Measurements from ENCODE around the gene SPDEF.

Gene SPDEF

GRCh38 chr6:34496103-34496685 lies 59.9 kb downstream of the SPDEF start:
- H3K9me3 ChIP-seq (ENCODE audit: insufficient read depth, low read depth, low read length): peaks cover 12% of the 10 kb centered on the region
- H3K4me3 ChIP-seq (ENCODE audit: low read length): no peak overlapping the region
- H3K36me3 ChIP-seq (ENCODE audit: insufficient read depth, low read depth, low read length): no peaks in the 10 kb centered on the region
- no peaks in the 10 kb centered on the region for H3K27me3 ChIP-seq (ENCODE audit: insufficient read depth, low read length)
- H3K9ac ChIP-seq (ENCODE audit: low read depth, low read length): no peak overlapping the region
- peaks cover 2% of the 10 kb centered on the region; the same call in 1 of the 2 replicates for H3K4me1 ChIP-seq (ENCODE audit: insufficient read depth, low read length)
- no peak overlapping the region for H3K27ac ChIP-seq (ENCODE audit: low read length)

- Histone ChIP-seq H3K9me3 (ENCODE audit: insufficient read depth, low read depth, low read length) (0 out of 2 replicates have a peak, but pooled peaks cover 3% of the 10 kb centered on the region), H3K27me3 (ENCODE audit: insufficient read depth, low read length) (no peaks in the 10 kb centered on the region), H3K36me3 (ENCODE audit: insufficient read depth, low read depth, low read length) (no peaks in the 10 kb centered on the region), H3K9ac (ENCODE audit: low read depth, low read length) (no peak overlapping the region), H3K27ac (ENCODE audit: low read length) (no peak overlapping the region), H3K4me1 (ENCODE audit: insufficient read depth, low read length) (peaks cover 3% of the 10 kb centered on the region; the same call in 1 of the 2 replicates), H3K4me3 (ENCODE audit: low read length) (no peak overlapping the region)
These were observed 61.2 kb downstream of the SPDEF start for GRCh38 chr6:34494973-34495372.

DNA sequence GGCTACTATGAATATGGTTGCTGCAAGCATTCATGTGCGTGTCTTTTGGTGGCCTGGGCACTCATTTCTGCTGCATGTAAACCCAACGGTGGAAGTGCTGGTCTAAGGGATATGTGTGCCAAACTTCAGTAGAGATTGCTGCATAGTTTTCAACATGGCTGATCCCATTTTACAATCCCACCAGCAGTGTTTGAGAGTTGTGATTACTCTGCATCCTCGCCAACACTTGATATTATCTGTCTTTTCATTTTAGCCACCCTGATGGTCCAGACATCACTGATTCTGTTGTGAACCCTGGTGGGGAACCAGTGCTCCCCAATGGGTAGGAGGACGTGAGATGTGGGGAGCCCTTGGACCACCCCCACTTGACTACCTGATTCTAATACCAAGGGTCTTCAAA lies 62.8 kb downstream of the SPDEF start:
- H3K36me3 ChIP-seq (ENCODE audit: insufficient read depth, low read depth, low read length): no peaks in the 10 kb centered on the region
- no peaks in the 10 kb centered on the region for H3K27me3 ChIP-seq (ENCODE audit: insufficient read depth, low read length)
- no peak overlapping the region for H3K27ac ChIP-seq (ENCODE audit: low read length)
- H3K4me3 ChIP-seq (ENCODE audit: low read length): no peak overlapping the region
- no peaks in the 10 kb centered on the region for H3K9me3 ChIP-seq (ENCODE audit: insufficient read depth, low read depth, low read length)
- H3K9ac ChIP-seq (ENCODE audit: low read depth, low read length): no peak overlapping the region
- H3K4me1 ChIP-seq (ENCODE audit: insufficient read depth, low read length): peaks cover 3% of the 10 kb centered on the region; the same call in 1 of the 2 replicates

DNA sequence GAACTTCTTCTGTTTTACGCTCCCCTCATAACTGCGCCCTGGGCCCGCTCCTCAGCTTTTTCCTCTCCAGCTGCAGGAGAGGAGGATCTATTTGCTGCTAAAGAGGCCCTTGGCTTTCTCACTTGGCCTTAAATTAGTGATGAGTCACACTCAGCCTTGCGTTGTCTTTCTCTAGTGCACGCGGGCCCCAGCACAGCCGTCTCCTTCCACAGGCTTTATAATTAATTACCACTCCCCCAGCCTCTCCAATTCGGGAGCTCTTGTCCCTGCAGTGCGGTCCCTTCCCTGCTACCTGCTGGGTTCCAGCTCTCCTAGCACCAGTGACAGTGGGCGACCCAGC lies 65.1 kb downstream of the SPDEF start:
- Histone ChIP-seq H3K9ac (ENCODE audit: low read depth, low read length) (no peak overlapping the region), H3K9me3 (ENCODE audit: insufficient read depth, low read depth, low read length) (no peaks in the 10 kb centered on the region), H3K27ac (ENCODE audit: low read length) (no peak overlapping the region), H3K36me3 (ENCODE audit: insufficient read depth, low read depth, low read length) (no peaks in the 10 kb centered on the region), H3K4me3 (ENCODE audit: low read length) (no peak overlapping the region), H3K4me1 (ENCODE audit: insufficient read depth, low read length) (peaks cover 3% of the 10 kb centered on the region; the same call in 1 of the 2 replicates), H3K27me3 (ENCODE audit: insufficient read depth, low read length) (no peaks in the 10 kb centered on the region)

- Histone ChIP-seq H3K4me3 (ENCODE audit: low read length) (no peak overlapping the region), H3K4me1 (ENCODE audit: insufficient read depth, low read length) (peaks cover 3% of the 10 kb centered on the region; the same call in 1 of the 2 replicates), H3K9me3 (ENCODE audit: insufficient read depth, low read depth, low read length) (no peaks in the 10 kb centered on the region), H3K36me3 (ENCODE audit: insufficient read depth, low read depth, low read length) (no peaks in the 10 kb centered on the region), H3K27me3 (ENCODE audit: insufficient read depth, low read length) (no peaks in the 10 kb centered on the region), H3K9ac (ENCODE audit: low read depth, low read length) (no peak overlapping the region), H3K27ac (ENCODE audit: low read length) (no peak overlapping the region)
These were observed 65.6 kb downstream of the SPDEF start for GRCh38 chr6:34490390-34491090.

DNA sequence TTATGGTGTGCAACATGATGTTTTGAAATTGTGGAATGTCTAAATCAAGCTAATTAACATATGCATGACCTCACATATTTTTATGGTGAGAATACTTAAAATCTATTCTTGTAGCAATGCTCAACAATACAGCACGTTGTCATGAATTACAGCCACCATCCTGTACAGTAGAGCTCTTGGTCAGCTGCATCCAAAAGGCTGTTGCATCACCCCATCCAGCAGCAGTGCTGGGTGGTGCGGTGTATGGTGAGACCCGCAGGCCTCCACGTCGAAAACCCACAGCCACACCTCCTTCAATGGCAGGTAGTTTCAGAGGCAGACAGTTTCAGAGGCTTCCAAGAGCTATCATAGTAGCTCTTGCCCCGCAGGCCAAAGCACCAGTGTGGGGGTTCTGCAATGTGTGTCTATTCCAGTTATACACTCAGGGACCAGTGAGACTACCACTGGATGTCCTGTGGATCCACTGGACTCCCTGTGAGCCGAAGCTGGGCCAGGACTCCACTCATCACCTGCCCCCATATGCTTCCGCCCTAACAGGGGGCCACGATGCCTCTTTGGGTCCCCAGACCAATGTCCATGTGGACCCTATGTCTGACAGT lies 66.8 kb downstream of the SPDEF start:
- Histone ChIP-seq H3K9me3 (ENCODE audit: insufficient read depth, low read depth, low read length) (no peaks in the 10 kb centered on the region), H3K4me3 (ENCODE audit: low read length) (no peak overlapping the region), H3K27me3 (ENCODE audit: insufficient read depth, low read length) (no peaks in the 10 kb centered on the region), H3K9ac (ENCODE audit: low read depth, low read length) (no peak overlapping the region), H3K36me3 (ENCODE audit: insufficient read depth, low read depth, low read length) (no peaks in the 10 kb centered on the region), H3K27ac (ENCODE audit: low read length) (no peak overlapping the region), H3K4me1 (ENCODE audit: insufficient read depth, low read length) (peaks cover 3% of the 10 kb centered on the region; the same call in 1 of the 2 replicates)

Data from iPS-20b (cell line).